Measurements from ENCODE around the gene NDUFS8. TPM values are rescaled to one million over a fixed set of nuclear protein-coding genes. Genes with fewer than 3 reads are reported as not detected.

NDUFS8 gene
- total RNA-seq, 2 experiments from 2014 or later = 112 to 128 TPM

GRCh38 chr11:68044898-68045351 is 14.4 kb downstream of the NDUFS8 start:
- ChIA-PET POLR2A (no interaction called here), CTCF (interaction anchor here (0.6 kb wide), 1 partner anchor 405 kb away, joined by 4 read pairs; no protein-coding TSS in a partner anchor)
- no peak for DNase-seq
- peaks cover 13% of the 10 kb centered on the region for H3K4me1 Mint-ChIP-seq
- H3K27me3 Mint-ChIP-seq = no peaks in the 10 kb centered on the region
- no peak overlapping the region for H3K27ac Mint-ChIP-seq
- H3K4me3 Mint-ChIP-seq = no peak overlapping the region
- H3K9me3 Mint-ChIP-seq = no peaks in the 10 kb centered on the region
- peaks cover 32% of the 10 kb centered on the region for H3K36me3 Mint-ChIP-seq (ENCODE audit: low read depth)

- Mint-ChIP-seq H3K9me3 (no peaks in the 10 kb centered on the region), H3K4me1 (no peaks in the 10 kb centered on the region), H3K27ac (no peak overlapping the region), H3K27me3 (no peaks in the 10 kb centered on the region), H3K4me3 (no peak overlapping the region), H3K36me3 (ENCODE audit: low read depth) (peaks cover 41% of the 10 kb centered on the region)
- ChIA-PET CTCF (no interaction called here), POLR2A (no interaction called here)
- DNase-seq = no peak
Measured at GRCh38 chr11:68047437-68048290, 17.2 kb downstream of the NDUFS8 start.

- Mint-ChIP-seq H3K27me3 (no peaks in the 10 kb centered on the region), H3K9me3 (no peaks in the 10 kb centered on the region), H3K4me1 (no peaks in the 10 kb centered on the region), H3K36me3 (ENCODE audit: low read depth) (peaks cover 44% of the 10 kb centered on the region), H3K4me3 (no peak overlapping the region), H3K27ac (no peak overlapping the region)
- CTCF ChIA-PET = no interaction called here
- POLR2A ChIA-PET = no interaction called here
- no peak for DNase-seq
Measured at GRCh38 chr11:68048681-68049508, 18.4 kb downstream of the NDUFS8 start.

- Mint-ChIP-seq H3K27me3 (no peaks in the 10 kb centered on the region), H3K4me3 (no peak overlapping the region), H3K4me1 (no peaks in the 10 kb centered on the region), H3K27ac (no peak overlapping the region), H3K9me3 (no peaks in the 10 kb centered on the region), H3K36me3 (ENCODE audit: low read depth) (peaks cover 40% of the 10 kb centered on the region)
- DNase-seq = no peak
- CTCF ChIA-PET = no interaction called here
- POLR2A ChIA-PET = no interaction called here
Measured at GRCh38 chr11:68049509-68050370, 19.3 kb downstream of the NDUFS8 start.

GRCh38 chr11:68050371-68050841 is 19.9 kb downstream of the NDUFS8 start:
- Mint-ChIP-seq H3K27ac (no peak overlapping the region), H3K36me3 (ENCODE audit: low read depth) (peaks cover 38% of the 10 kb centered on the region), H3K9me3 (no peaks in the 10 kb centered on the region), H3K4me1 (no peaks in the 10 kb centered on the region), H3K27me3 (no peaks in the 10 kb centered on the region), H3K4me3 (no peak overlapping the region)
- DNase-seq = no peak
- ChIA-PET POLR2A (no interaction called here), CTCF (no interaction called here)

GRCh38 chr11:68051191-68052136 is 21.0 kb downstream of the NDUFS8 start:
- no peak overlapping the region for H3K4me3 Mint-ChIP-seq
- ChIA-PET CTCF (no interaction called here), POLR2A (no interaction called here)
- H3K27ac Mint-ChIP-seq = no peak overlapping the region
- peaks cover 33% of the 10 kb centered on the region for H3K36me3 Mint-ChIP-seq (ENCODE audit: low read depth)
- DNase-seq = no peak
- no peaks in the 10 kb centered on the region for H3K4me1 Mint-ChIP-seq
- H3K27me3 Mint-ChIP-seq = no peaks in the 10 kb centered on the region
- no peaks in the 10 kb centered on the region for H3K9me3 Mint-ChIP-seq

- DNase-seq = no peak
- Mint-ChIP-seq H3K36me3 (ENCODE audit: low read depth) (peaks cover 30% of the 10 kb centered on the region), H3K4me3 (no peak overlapping the region), H3K9me3 (no peaks in the 10 kb centered on the region), H3K27me3 (no peaks in the 10 kb centered on the region), H3K4me1 (no peaks in the 10 kb centered on the region), H3K27ac (no peak overlapping the region)
- ChIA-PET POLR2A (interaction anchor here (1.9 to 2.2 kb wide), 2 partner anchors 11 to 14 kb away, joined by 6 to 8 read pairs; partner anchors contain the start of gene TCIRG1), CTCF (no interaction called here)
Measured at GRCh38 chr11:68052137-68052873, 21.8 kb downstream of the NDUFS8 start.

GRCh38 chr11:68053117-68053516 is 22.6 kb downstream of the NDUFS8 start:
- H3K27me3 Mint-ChIP-seq = no peaks in the 10 kb centered on the region
- CTCF ChIA-PET = no interaction called here
- no peaks in the 10 kb centered on the region for H3K9me3 Mint-ChIP-seq
- no peaks in the 10 kb centered on the region for H3K4me1 Mint-ChIP-seq
- DNase-seq = no peak
- POLR2A ChIA-PET = interaction anchor here (1.9 to 2.2 kb wide), 2 partner anchors 12 to 15 kb away, joined by 6 to 8 read pairs; partner anchors contain the start of gene TCIRG1
- H3K27ac Mint-ChIP-seq = no peak overlapping the region
- H3K4me3 Mint-ChIP-seq = no peak overlapping the region
- H3K36me3 Mint-ChIP-seq (ENCODE audit: low read depth) = peaks cover 28% of the 10 kb centered on the region

- Mint-ChIP-seq H3K27ac (no peak overlapping the region), H3K4me3 (no peak overlapping the region), H3K27me3 (no peaks in the 10 kb centered on the region), H3K36me3 (ENCODE audit: low read depth) (peaks cover 22% of the 10 kb centered on the region), H3K9me3 (no peaks in the 10 kb centered on the region), H3K4me1 (no peaks in the 10 kb centered on the region)
- no peak for DNase-seq
- POLR2A ChIA-PET = interaction anchor here (1.3 to 2.2 kb wide), 3 partner anchors 11 to 16 kb away, joined by 6 to 8 read pairs (median 6); partner anchors contain the start of gene TCIRG1
- CTCF ChIA-PET = no interaction called here
Measured at GRCh38 chr11:68053981-68054812, 23.7 kb downstream of the NDUFS8 start.

GRCh38 chr11:68056317-68057285 is 26.1 kb downstream of the NDUFS8 start:
- POLR2A ChIA-PET = interaction anchor here (0.7 kb wide), 1 partner anchor 150 kb away, joined by 3 read pairs; no protein-coding TSS in a partner anchor
- peaks cover 13% of the 10 kb centered on the region for H3K36me3 Mint-ChIP-seq (ENCODE audit: low read depth)
- CTCF ChIA-PET = no interaction called here
- no peak for DNase-seq
- no peak overlapping the region for H3K4me3 Mint-ChIP-seq
- no peaks in the 10 kb centered on the region for H3K4me1 Mint-ChIP-seq
- no peaks in the 10 kb centered on the region for H3K27me3 Mint-ChIP-seq
- H3K9me3 Mint-ChIP-seq = no peaks in the 10 kb centered on the region
- H3K27ac Mint-ChIP-seq = no peak overlapping the region

Measured in activated CD4-positive, alpha-beta memory T cell treated with anti-CD3 and anti-CD28 coated beads, Interleukin-2, amount 10 ng/mL, durations not matched to agents 7 days and 5 days (primary cell).